ENCODE data around the gene SLC4A8. TPM values are rescaled to one million over a fixed set of nuclear protein-coding genes. Genes with fewer than 3 reads are reported as not detected.

The SLC4A8 gene
- total and polyA plus RNA-seq, 2 donors (not counting 3 experiments of a cell fraction or from before 2014, with no cell fraction given): 4.7 to 9.7 TPM

GRCh38 chr12:51415931-51416330 lies 8.7 kb upstream of the SLC4A8 start:
- no peak overlapping the region for H3K9ac ChIP-seq (replicated peaks; ENCODE audit: extremely low read depth, insufficient read depth, low read length)
- no peak overlapping the region for H3K4me2 ChIP-seq (ENCODE audit: insufficient read depth, low read length)
- H3K27ac ChIP-seq (ENCODE audit: insufficient read depth, low read depth, low read length): no peak overlapping the region
- no peaks in the 10 kb centered on the region for H3K79me2 ChIP-seq (ENCODE audit: control insufficient read depth, insufficient read depth, low read length)
- BruUV-seq (replicated peaks): no TSS peak
- no peaks in the 10 kb centered on the region for H3K9me1 ChIP-seq (replicated peaks; ENCODE audit: control insufficient read depth, extremely low read depth, insufficient read depth, low read length)
- ChIA-PET POLR2A (no interaction called here), CTCF (interaction anchor here (1.0 to 10.5 kb wide), 3 partner anchors 10 to 408 kb away, joined by 3 to 140 read pairs (median 3); no protein-coding TSS in a partner anchor)
- no peaks in the 10 kb centered on the region for H3K9me3 ChIP-seq (replicated peaks; ENCODE audit: control insufficient read depth, insufficient read depth, low read length)
- DNase-seq (ENCODE audit: low read depth, low spot score) (no peak), FAIRE-seq (no peak)
- dilution Hi-C loops (cut with MboI; ENCODE audit: extremely low pct_ligation_motif_present, low sequenced_read_pairs): no loop called here
- no peak overlapping the region for H3K4me3 ChIP-seq (replicated peaks in 1 of 3; ENCODE audit: insufficient read depth in 1 of 3, low read depth in 1 of 3, low read length in 3 of 3)
- no peak overlapping the region for H2AFZ ChIP-seq (ENCODE audit: low read depth, low read length)
- no peaks in the 10 kb centered on the region for H3K27me3 ChIP-seq (ENCODE audit: control insufficient read depth in 2 of 2, insufficient read depth in 2 of 2, low read length in 2 of 2)
- H4K20me1 ChIP-seq (replicated peaks; ENCODE audit: control insufficient read depth, extremely low read depth, insufficient read depth, low read length): no peaks in the 10 kb centered on the region
- TF ChIP-seq GATA2 (IDR thresholded peaks at IDR 0.05; ENCODE audit: insufficient read depth, insufficient read length, low read depth, low read length): no peak
- TF ChIP-seq, protein P1, sequence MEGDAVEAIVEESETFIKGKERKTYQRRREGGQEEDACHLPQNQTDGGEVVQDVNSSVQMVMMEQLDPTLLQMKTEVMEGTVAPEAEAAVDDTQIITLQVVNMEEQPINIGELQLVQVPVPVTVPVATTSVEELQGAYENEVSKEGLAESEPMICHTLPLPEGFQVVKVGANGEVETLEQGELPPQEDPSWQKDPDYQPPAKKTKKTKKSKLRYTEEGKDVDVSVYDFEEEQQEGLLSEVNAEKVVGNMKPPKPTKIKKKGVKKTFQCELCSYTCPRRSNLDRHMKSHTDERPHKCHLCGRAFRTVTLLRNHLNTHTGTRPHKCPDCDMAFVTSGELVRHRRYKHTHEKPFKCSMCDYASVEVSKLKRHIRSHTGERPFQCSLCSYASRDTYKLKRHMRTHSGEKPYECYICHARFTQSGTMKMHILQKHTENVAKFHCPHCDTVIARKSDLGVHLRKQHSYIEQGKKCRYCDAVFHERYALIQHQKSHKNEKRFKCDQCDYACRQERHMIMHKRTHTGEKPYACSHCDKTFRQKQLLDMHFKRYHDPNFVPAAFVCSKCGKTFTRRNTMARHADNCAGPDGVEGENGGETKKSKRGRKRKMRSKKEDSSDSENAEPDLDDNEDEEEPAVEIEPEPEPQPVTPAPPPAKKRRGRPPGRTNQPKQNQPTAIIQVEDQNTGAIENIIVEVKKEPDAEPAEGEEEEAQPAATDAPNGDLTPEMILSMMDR (IDR thresholded peaks at IDR 0.05; ENCODE audit: extremely low read depth in 1 of 2, insufficient read depth in 1 of 2, low read depth in 1 of 2, low read length in 2 of 2): no peak
- TF ChIP-seq MAX (IDR thresholded peaks at IDR 0.05; ENCODE audit: insufficient read depth, insufficient read length): no peak
- no peak for TF ChIP-seq POLR2A (IDR thresholded peaks at IDR 0.05; ENCODE audit: low read depth, low read length)
- TF ChIP-seq FOS (IDR thresholded peaks at IDR 0.05; ENCODE audit: borderline replicate concordance, insufficient read depth, low read length): no peak
- no peak for TF ChIP-seq POLR2AphosphoS5 (IDR thresholded peaks at IDR 0.05; ENCODE audit: insufficient read depth, low read depth, low read length)
- no peak for TF ChIP-seq EZH2 (IDR thresholded peaks at IDR 0.05; ENCODE audit: borderline replicate concordance, low read depth, low read length, severe bottlenecking)
- TF ChIP-seq JUN (IDR thresholded peaks at IDR 0.05; ENCODE audit: borderline replicate concordance, insufficient read depth, insufficient read length, low read depth): no peak
- no peak for TF ChIP-seq MYC (IDR thresholded peaks at IDR 0.05; ENCODE audit: low read depth, low read length)
- intact Hi-C loops (cut with micrococcal nuclease): no loop called here
- peaks cover 6% of the 10 kb centered on the region for H3K4me1 ChIP-seq (ENCODE audit: control insufficient read depth, extremely low read depth, insufficient read depth, low read length)
- no peaks in the 10 kb centered on the region for H3K36me3 ChIP-seq (ENCODE audit: control insufficient read depth in 2 of 2, extremely low read depth in 1 of 2, insufficient read depth in 2 of 2, low read length in 2 of 2)
